Measurements from ENCODE around the gene GRAPL.
"Not testable (repeated sequence)": the region's sequence is repeated elsewhere in the genome, so short reads cannot be mapped to it uniquely, and the experiment has no call there.

DNA sequence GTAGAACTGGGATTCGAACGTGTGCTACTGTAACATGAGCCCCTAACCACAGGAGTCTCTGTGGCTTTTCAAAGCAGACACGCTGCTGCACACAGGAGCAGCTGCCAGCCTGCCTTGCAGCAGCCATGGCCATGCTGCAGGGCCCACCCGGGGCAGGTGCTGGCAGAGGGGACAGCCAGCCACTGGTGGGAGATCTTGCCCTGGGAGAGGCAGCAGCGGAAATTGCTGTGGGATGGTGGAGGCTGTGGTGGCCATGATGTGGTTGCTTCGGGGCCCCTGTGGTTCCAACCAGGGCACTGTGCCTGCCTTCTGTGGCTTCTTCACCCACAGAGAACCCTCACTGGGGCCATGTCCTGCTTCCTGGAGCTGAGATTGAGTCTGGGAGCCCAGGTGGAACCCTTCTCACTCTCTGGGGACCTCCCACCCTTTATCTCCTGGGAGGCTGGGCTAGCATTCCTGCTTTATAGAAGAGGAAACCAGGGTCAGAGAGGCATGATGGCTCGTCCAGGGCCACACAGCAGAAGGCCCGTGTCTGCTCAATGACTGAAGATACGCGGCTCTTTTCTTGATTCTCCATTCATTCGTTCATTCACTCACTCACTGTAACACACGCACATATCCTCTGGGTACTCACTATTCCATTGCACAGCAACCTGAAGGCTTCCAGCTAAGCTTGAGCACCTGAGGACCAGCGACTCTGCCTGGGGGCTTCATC is 37.2 kb upstream of the GRAPL start:
- not testable (repeated sequence) for TF ChIP-seq POLR2AphosphoS5 (IDR thresholded peaks at IDR 0.05; ENCODE audit: borderline replicate concordance, low read depth, low read length); EZH2 (IDR thresholded peaks at IDR 0.05); FOXP2 (optimal IDR thresholded peaks at IDR 0.05; ENCODE audit: control extremely low read depth, extremely low read length, insufficient read depth)

Measured in SK-N-MC (cell line).